ENCODE data around the gene ARHGAP32.
"Not testable (repeated sequence)": the region's sequence is repeated elsewhere in the genome, so short reads cannot be mapped to it uniquely, and the experiment has no call there.

Gene ARHGAP32

GRCh38 chr11:128937480-128937879, 254.6 kb downstream of the ARHGAP32 start:
- in situ Hi-C loops (cut with MboI; ENCODE audit: low sequenced_read_pairs) = no loop called here

DNA sequence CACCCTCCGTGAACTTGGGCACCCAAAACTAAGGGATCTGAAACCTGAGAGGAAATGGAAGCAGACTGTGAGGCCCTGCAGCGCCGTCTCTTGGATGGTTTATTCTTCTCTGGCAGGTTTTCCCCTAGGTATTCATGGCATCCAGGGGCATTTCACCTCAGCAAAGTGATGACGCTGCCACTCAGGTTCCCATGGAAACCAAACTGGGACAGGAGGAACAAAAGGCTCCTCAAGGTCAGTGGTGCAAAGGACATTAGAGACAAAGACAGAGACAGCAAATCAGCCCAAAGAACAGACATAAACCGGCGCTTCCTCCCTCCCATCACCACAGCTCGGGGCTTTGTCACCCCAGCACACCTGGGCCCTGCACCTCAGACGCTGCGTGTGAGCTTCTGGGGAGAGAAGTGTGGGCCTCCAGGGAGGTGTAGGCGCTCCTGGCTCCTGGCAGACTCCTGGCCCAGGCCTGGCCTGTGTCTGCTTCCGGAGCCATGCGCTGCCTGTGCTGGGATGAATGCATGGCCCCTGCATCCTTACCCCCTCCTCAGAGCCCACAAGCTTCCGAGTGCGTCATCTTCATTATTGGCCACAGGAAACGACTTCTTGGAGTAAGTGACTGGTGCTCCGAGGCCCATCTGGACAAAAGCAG, 255.4 kb downstream of the ARHGAP32 start:
- in situ Hi-C loops (cut with MboI; ENCODE audit: low sequenced_read_pairs) = no loop called here

DNA sequence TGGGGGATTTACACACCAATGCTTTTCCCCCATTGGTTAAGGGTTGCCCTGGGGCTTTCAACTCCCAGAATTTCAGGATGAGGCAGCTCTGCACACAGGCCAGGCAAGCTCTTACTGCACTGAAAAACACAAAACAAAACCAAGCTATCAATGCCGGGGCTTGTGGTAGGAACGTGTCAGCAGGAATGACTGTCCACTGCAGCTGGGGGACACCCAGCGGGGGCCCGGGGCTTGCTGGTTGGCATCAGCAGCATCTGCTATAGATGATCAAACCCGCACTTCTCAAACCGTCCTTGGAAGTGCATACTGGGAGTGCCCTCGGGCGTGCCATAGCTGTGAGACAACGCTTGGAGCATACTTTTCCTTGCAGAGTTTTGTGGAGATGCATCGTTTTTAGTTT, 257.2 kb downstream of the ARHGAP32 start:
- in situ Hi-C loops (cut with MboI; ENCODE audit: low sequenced_read_pairs) = no loop called here

- in situ Hi-C loops (cut with MboI; ENCODE audit: low sequenced_read_pairs) = no loop called here
These were observed 257.8 kb downstream of the ARHGAP32 start for GRCh38 chr11:128934351-128934750.

- in situ Hi-C loops (cut with MboI; ENCODE audit: low sequenced_read_pairs) = no loop called here
These were observed 258.5 kb downstream of the ARHGAP32 start for GRCh38 chr11:128933481-128934178.

- in situ Hi-C loops (cut with MboI; ENCODE audit: low sequenced_read_pairs) = no loop called here
These were observed 260.5 kb downstream of the ARHGAP32 start for GRCh38 chr11:128931668-128932067.

- in situ Hi-C loops (cut with MboI; ENCODE audit: low sequenced_read_pairs) = no loop called here
These were observed 261.1 kb downstream of the ARHGAP32 start for GRCh38 chr11:128931066-128931465.

- in situ Hi-C loops (cut with MboI; ENCODE audit: low sequenced_read_pairs) = no loop called here
These were observed 262.1 kb downstream of the ARHGAP32 start for GRCh38 chr11:128929991-128930390.

DNA sequence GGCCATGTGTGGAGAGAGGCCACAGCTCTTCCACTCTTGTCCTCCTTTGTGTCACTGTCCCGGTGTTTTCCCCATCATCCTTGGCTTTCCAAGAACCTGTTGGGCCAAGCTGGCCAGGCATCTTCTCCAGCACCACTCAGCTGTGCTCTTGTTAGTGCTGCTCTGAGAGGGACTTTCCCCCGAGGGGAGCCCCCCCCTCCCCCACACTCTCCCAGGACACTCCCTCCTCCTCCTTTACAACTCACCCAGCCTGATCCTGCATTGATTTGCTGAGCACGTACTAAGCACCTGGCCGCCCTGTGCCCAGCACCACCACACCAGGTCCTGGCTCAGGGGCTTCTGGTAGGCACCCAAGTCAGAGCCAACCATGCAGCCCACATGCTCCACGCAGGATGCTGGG, 262.7 kb downstream of the ARHGAP32 start:
- in situ Hi-C loops (cut with MboI; ENCODE audit: low sequenced_read_pairs) = no loop called here

DNA sequence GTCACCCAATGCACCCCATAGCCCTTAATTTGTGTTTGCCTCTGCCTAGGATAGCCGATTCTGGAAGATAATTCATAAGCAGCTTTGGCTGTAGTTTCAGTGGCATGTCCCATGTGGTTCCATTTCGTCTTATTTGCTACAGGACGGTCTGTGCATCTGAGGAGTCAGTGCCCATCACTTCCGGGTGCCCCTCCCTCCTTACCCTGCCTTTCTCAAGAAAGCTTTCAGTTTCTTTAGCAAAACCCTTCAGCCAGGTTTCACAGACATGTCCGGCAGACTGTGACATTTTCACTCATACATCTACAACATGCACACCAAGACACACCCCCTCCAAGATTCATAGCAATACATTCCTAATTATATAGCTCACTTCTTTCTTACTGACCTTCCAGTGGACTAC, 263.7 kb downstream of the ARHGAP32 start:
- in situ Hi-C loops (cut with MboI; ENCODE audit: low sequenced_read_pairs) = no loop called here

DNA sequence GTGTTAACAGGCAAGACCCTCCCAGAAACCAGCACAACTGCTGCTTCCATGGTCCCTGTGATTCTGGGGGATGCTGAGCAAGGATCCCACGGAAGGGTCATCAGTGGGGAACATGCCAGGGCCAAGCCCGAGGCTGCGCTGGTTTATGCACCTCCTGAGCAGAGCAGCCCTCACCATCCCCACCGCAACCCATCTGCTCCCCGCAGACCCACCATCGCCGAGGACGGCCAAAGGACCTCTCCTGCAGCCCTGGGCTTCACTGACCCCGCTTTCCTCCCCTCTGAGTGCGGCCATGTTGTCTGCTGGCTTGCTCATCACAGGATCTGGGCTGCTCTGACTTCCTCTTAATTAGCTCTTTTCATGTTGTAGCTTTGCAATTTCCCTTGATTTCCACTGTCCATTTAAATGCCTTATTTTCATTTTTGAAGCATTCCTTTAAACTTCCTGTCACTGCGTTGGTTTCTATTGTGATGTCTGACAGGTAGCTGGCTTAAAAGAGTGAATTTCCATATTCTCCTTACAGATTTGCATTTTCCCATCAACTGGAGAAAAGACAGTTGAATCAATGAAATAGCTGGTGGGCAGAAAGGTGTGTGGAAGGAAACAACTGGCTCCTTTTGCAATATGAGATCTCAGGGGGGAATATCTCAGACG, 264.3 kb downstream of the ARHGAP32 start:
- in situ Hi-C loops (cut with MboI; ENCODE audit: low sequenced_read_pairs) = no loop called here

GRCh38 chr11:128927108-128927461, 265.0 kb downstream of the ARHGAP32 start:
- in situ Hi-C loops (cut with MboI; ENCODE audit: low sequenced_read_pairs) = no loop called here

DNA sequence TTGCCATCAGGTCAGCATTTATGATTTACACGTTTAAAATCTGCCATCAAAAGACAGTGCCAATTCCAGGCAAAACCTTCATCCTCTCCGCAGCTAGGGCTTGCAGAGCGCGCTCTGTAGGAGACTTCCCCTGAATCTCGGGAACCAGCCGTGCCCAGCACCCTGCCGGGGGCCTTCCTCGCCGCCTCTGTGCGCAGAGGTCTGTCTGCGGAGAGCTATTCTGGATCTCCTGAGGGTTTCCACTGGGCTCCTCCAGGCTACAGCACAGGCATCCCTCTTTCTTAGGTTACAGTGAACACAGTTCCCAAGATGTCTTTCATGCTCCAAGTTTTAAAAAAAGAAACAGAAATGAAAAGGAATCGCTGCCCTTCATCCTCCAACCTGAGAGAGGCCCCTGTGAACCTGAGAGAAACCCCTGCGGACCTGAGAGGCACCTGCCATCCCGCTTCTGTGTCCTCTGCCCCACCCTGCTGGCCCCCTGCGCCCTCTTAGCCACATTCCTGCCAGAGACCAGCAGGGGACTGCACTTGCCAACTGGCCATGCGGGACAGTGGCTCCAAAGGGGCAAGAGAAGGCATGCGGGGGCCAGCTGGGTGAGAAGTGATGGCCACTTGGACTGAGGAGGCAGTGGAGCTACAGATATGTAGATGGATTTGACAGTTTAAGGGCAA, 265.6 kb downstream of the ARHGAP32 start:
- in situ Hi-C loops (cut with MboI; ENCODE audit: low sequenced_read_pairs) = no loop called here

DNA sequence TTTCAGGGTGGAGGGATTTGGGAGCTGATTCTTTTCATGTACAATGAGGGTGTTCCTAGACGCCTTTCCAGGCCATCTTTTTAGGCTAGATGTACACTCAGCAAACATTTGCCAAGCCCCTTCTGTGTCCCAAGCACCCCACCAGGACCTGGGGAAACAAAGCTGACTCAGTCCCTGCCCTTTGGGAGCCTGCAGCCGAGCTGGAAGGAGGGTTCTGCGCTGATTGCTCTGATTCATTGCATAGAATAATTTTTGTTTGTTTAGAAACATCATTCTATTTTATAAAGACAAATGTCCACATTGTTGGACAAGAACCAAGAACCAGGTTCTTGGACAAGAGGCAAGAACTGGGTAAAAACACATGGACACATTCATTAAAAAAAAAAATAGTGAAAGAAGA, 266.1 kb downstream of the ARHGAP32 start:
- in situ Hi-C loops (cut with MboI; ENCODE audit: low sequenced_read_pairs) = no loop called here

DNA sequence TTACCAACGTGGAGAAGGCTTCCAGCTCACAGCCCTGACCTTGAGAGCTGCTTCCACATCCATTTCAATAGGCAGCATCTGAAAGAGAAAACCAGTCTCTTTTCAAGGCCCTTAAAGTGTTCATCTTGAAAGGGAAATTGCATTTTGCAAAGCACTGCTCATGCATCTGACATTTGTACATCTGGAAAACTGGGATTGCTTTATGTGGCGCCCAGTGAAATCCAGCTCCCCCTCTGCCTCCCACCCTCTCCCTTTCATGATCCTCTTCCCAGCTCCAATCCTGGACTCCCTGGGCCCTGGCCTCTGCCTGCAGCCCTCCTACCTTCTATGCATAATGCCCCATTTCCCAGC, 266.9 kb downstream of the ARHGAP32 start:
- in situ Hi-C loops (cut with MboI; ENCODE audit: low sequenced_read_pairs) = no loop called here

GRCh38 chr11:128924510-128925249, 267.4 kb downstream of the ARHGAP32 start:
- in situ Hi-C loops (cut with MboI; ENCODE audit: low sequenced_read_pairs) = no loop called here

DNA sequence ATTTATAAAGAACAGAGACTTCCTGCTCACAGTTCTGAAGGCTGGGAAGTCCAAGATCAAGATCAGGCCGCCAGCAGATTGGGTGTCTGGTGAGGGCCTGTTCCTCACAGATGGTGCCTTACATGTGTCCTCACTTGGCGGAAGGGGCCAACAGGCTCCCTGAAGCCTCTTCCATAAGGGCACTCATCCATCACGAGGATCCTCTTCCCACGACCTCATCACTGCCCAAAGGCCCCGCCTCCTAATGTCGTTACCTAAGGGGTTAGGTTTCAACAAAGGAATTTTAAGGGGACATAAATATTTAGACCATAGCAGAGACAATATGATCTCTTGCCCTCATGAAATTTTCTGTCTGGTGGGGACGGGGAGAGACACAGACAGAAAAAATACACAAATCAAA, 268.0 kb downstream of the ARHGAP32 start:
- in situ Hi-C loops (cut with MboI; ENCODE audit: low sequenced_read_pairs) = no loop called here

- in situ Hi-C loops (cut with MboI; ENCODE audit: low sequenced_read_pairs) = no loop called here
These were observed 270.3 kb downstream of the ARHGAP32 start for GRCh38 chr11:128921793-128922192.

DNA sequence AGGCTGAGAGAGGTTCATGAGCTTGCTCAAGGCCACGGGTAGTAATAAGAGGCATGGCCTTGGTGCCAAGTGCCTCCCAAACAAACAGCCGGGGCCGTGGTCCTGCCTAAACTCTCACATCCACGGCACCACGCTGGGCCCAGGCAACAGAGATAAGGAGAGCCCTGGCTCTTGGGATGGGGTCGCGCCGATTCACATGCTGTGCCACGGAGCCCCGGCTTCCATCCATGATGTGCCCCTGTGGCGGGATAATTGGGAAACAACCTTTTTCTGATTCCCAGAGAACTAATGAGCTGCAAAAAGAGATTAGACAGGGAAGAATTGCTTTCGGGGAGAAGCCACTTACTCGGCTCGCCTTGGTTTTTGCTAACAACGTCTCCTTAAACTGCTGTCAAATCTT, 271.5 kb downstream of the ARHGAP32 start:
- in situ Hi-C loops (cut with MboI; ENCODE audit: low sequenced_read_pairs) = no loop called here

- in situ Hi-C loops (cut with MboI; ENCODE audit: low sequenced_read_pairs) = not testable (repeated sequence)
These were observed 272.5 kb downstream of the ARHGAP32 start for GRCh38 chr11:128919635-128920034.

GRCh38 chr11:128919216-128919615, 272.9 kb downstream of the ARHGAP32 start:
- in situ Hi-C loops (cut with MboI; ENCODE audit: low sequenced_read_pairs) = no loop called here
